ENCODE results near the gene BAIAP2L2. TPM values are rescaled to one million over a fixed set of nuclear protein-coding genes. Genes with fewer than 3 reads are reported as not detected.

The BAIAP2L2 gene
- total RNA-seq, 4 donors from 2014 or later: 0.50 to 1.7 (median 1.1) TPM

GRCh38 chr22:38115423-38116205 is 5.1 kb upstream of the BAIAP2L2 start:
- H3K27me3 ChIP-seq: no peaks in the 10 kb centered on the region
- H3K9me3 ChIP-seq: no peaks in the 10 kb centered on the region
- no peak overlapping the region for H3K4me3 ChIP-seq (replicated peaks in 1 of 3)
- no peaks in the 10 kb centered on the region for H3K36me3 ChIP-seq
- DNase-seq: no peak
- no peak overlapping the region for H3K27ac ChIP-seq
- intact Hi-C loops (cut with DNase I): no loop called here
- WGBS, 2 donors: 97 to 98% methylated on average over 17 to 24 of the region's 31 CpGs
- TF ChIP-seq POLR2A (IDR thresholded peaks at IDR 0.05) (no peak), CTCF (IDR thresholded peaks at IDR 0.05) (no peak)
- H3K4me1 ChIP-seq: no peaks in the 10 kb centered on the region

- WGBS, 2 donors: 46 to 50% methylated on average over 25 to 26 of the region's 32 CpGs
- H3K27ac ChIP-seq: no peak overlapping the region
- TF ChIP-seq POLR2A (IDR thresholded peaks at IDR 0.05) (no peak), CTCF (IDR thresholded peaks at IDR 0.05) (peak; percentile 72 to 95 (median 84))
- no peak overlapping the region for H3K4me3 ChIP-seq (replicated peaks in 1 of 3)
- no peaks in the 10 kb centered on the region for H3K36me3 ChIP-seq
- DNase-seq: peak; percentile 81 to 83
- no peaks in the 10 kb centered on the region for H3K9me3 ChIP-seq
- H3K27me3 ChIP-seq: no peaks in the 10 kb centered on the region
- H3K4me1 ChIP-seq: no peaks in the 10 kb centered on the region
- intact Hi-C loops (cut with DNase I): loop anchor here (5.0 kb wide), 1 partner anchor 238 kb away; no protein-coding TSS in a partner anchor
Observed at GRCh38 chr22:38114484-38115398, 4.3 kb upstream of the BAIAP2L2 start.

- Histone ChIP-seq H3K27me3 (no peaks in the 10 kb centered on the region), H3K4me3 (replicated peaks in 1 of 3) (no peak overlapping the region), H3K4me1 (no peaks in the 10 kb centered on the region), H3K9me3 (no peaks in the 10 kb centered on the region), H3K27ac (no peak overlapping the region), H3K36me3 (no peaks in the 10 kb centered on the region)
- 95 to 96% methylated on average over 22 of the region's 22 CpGs for WGBS, 2 donors
- TF ChIP-seq CTCF (IDR thresholded peaks at IDR 0.05) (no peak), POLR2A (IDR thresholded peaks at IDR 0.05) (no peak)
- intact Hi-C loops (cut with DNase I): loop anchor here (5.0 kb wide), 1 partner anchor 240 kb away; no protein-coding TSS in a partner anchor
- no peak for DNase-seq
Observed at GRCh38 chr22:38112381-38112780, 1.9 kb upstream of the BAIAP2L2 start.

- DNase-seq: no peak
- Histone ChIP-seq H3K36me3 (no peaks in the 10 kb centered on the region), H3K9me3 (no peaks in the 10 kb centered on the region), H3K27ac (no peak overlapping the region), H3K4me1 (no peaks in the 10 kb centered on the region), H3K27me3 (no peaks in the 10 kb centered on the region), H3K4me3 (replicated peaks in 1 of 3) (no peak overlapping the region)
- 85 to 93% methylated on average over 5 to 11 of the region's 11 CpGs for WGBS, 2 donors
- intact Hi-C loops (cut with DNase I): loop anchor here (5.0 kb wide), 1 partner anchor 240 kb away; no protein-coding TSS in a partner anchor
- TF ChIP-seq POLR2A (IDR thresholded peaks at IDR 0.05) (no peak), CTCF (IDR thresholded peaks at IDR 0.05) (no peak)
Observed at GRCh38 chr22:38111925-38112355, 1.5 kb upstream of the BAIAP2L2 start.
